Breast epithelium (tissue), 4 donors: ENCODE results near the gene CCNE1. TPM values are rescaled to one million over a fixed set of nuclear protein-coding genes. Genes with fewer than 3 reads are reported as not detected.

ENCODE experiments used
- DNase-seq, 2 donors: peaks; one replicate each; pipeline ENCODE4 v3.0.0-alpha.2; 2019; ENCODE audit warnings: low spot score in 2 of 2
- H3K27ac ChIP-seq, 2 donors: fragments of 200-600 bp; sonication (generic) in 1 of 2; one replicate each; pipeline ENCODE4 v1.5.1; 2016 to 2019; ENCODE audit warnings: mild to moderate bottlenecking in 1 of 2
- H3K27me3 ChIP-seq, 2 donors: fragments of 200-600 bp; sonication (generic) in 1 of 2; one replicate each; pipeline versions ENCODE4 v1.5.1 to v1.6.0; 2017 to 2019; ENCODE audit warnings: control low read depth in 1 of 2, mild to moderate bottlenecking in 1 of 2
- H3K36me3 ChIP-seq: fragments of 200-600 bp; one replicate; pipeline ENCODE4 v1.5.1; 2019
- H3K4me1 ChIP-seq, 2 donors: fragments of 200-600 bp; sonication (generic); one replicate each; pipeline ENCODE4 v1.5.1; 2016 to 2019; ENCODE audit warnings: control low read depth in 1 of 2
- H3K4me3 ChIP-seq, 3 donors: fragments of 200-600 bp; sonication (generic); 1 replicate in 2 of 3; 2 replicates in 1 of 3; pipeline ENCODE4 v1.5.1; 2016 to 2019; ENCODE audit warnings: mild to moderate bottlenecking in 3 of 3, moderate library complexity in 2 of 3
- H3K9me3 ChIP-seq, 2 donors: fragments of 200-600 bp; sonication (generic) in 1 of 2; one replicate each; pipeline ENCODE4 v1.5.1; 2016 to 2019; ENCODE audit warnings: control low read depth in 1 of 2
- POLR2A ChIP-seq: fragments of 450-650 bp; IDR thresholded peaks from one replicate; pipeline ENCODE4 v1.6.1; 2016; ENCODE audit warnings: antibody characterized with exemption, mild to moderate bottlenecking, moderate library complexity
- POLR2AphosphoS5 ChIP-seq, 3 donors: sonication (generic); formaldehyde crosslinking; IDR thresholded peaks; one replicate each; pipeline ENCODE4 v1.6.1; 2017; ENCODE audit warnings: antibody characterized with exemption in 3 of 3
- intact Hi-C: fragments of 100-400 bp; cut with DNase I; formaldehyde crosslinking; loops from one replicate; pipeline ENCODE4 v1.15.1; 2023; ENCODE audit warnings: low total_unique reads
- total RNA-seq, 3 donors: library from RNA; depleted of rRNA; stranded (reverse); fragments of >200 nt; gene quantifications; one replicate each; pipeline ENCODE4 v1.1.0, GENCODE V29; 2016
- TF ChIP-seq, protein P1 (sequence below), 3 donors: fragments of 450-650 bp; IDR thresholded peaks; one replicate each; pipeline ENCODE4 v1.5.1; 2016 to 2017; ENCODE audit warnings: antibody characterized with exemption in 3 of 3, mild to moderate bottlenecking in 3 of 3, moderate library complexity in 3 of 3

The CCNE1 gene
- total RNA-seq, 3 donors from 2014 or later: 0.33 to 2.1 (median 1.5) TPM

DNA sequence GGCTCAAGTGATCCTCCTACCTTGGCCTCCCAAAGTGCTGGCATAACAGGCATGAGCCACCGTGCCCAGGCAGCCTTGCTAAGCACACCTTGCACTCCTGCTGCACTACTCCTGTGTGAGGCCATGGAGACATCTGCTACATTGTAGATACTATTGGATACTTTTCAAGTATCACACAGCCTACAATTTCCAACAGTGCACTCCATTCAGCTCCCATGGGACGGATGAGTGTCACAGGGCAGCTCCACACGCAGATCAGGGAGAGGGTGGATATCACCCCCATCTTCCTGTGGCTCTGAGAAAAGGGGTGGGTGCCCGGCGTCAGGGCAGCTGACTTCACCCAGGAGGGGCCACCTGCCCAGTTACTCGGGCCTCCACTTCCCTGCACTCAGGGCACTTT is 39.1 kb upstream of the CCNE1 start:
- Histone ChIP-seq H3K4me3 (no peak overlapping the region), H3K27ac (no peak overlapping the region), H3K4me1 (no peaks in the 10 kb centered on the region), H3K9me3 (no peaks in the 10 kb centered on the region), H3K27me3 (peaks cover 0 to 3% of the 10 kb centered on the region in 2 donors), H3K36me3 (no peaks in the 10 kb centered on the region)
- no peak for DNase-seq
- intact Hi-C loops: no loop called here
- TF ChIP-seq, protein P1, sequence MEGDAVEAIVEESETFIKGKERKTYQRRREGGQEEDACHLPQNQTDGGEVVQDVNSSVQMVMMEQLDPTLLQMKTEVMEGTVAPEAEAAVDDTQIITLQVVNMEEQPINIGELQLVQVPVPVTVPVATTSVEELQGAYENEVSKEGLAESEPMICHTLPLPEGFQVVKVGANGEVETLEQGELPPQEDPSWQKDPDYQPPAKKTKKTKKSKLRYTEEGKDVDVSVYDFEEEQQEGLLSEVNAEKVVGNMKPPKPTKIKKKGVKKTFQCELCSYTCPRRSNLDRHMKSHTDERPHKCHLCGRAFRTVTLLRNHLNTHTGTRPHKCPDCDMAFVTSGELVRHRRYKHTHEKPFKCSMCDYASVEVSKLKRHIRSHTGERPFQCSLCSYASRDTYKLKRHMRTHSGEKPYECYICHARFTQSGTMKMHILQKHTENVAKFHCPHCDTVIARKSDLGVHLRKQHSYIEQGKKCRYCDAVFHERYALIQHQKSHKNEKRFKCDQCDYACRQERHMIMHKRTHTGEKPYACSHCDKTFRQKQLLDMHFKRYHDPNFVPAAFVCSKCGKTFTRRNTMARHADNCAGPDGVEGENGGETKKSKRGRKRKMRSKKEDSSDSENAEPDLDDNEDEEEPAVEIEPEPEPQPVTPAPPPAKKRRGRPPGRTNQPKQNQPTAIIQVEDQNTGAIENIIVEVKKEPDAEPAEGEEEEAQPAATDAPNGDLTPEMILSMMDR (IDR thresholded peaks at IDR 0.05): no peak

DNA sequence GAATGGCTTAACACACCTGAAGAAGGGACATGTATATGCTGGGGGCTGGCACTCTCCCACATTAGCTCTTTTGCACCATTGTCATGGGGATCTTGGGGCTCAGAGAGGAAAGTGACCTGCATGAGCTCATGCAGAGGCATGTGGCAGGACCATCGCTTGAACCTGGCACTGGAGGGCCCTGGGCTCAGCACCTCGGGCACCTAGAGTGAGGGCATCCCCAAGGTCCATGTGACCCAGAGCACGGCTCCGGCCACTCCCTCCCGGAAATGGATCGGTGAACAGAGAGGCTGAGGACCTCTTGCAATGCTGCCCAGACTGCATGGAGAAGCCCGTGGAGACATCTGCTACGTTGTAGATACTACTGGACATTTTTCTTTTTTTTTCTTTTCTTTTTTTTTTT is 38.6 kb upstream of the CCNE1 start:
- Histone ChIP-seq H3K36me3 (no peaks in the 10 kb centered on the region), H3K4me3 (no peak overlapping the region), H3K4me1 (no peaks in the 10 kb centered on the region), H3K9me3 (no peaks in the 10 kb centered on the region), H3K27ac (no peak overlapping the region), H3K27me3 (peaks cover 0 to 3% of the 10 kb centered on the region in 2 donors)
- DNase-seq: no peak
- intact Hi-C loops: no loop called here
- TF ChIP-seq, protein P1 (IDR thresholded peaks at IDR 0.05): no peak
- TF ChIP-seq POLR2A (no peak), POLR2AphosphoS5 (IDR thresholded peaks at IDR 0.05) (no peak)

DNA sequence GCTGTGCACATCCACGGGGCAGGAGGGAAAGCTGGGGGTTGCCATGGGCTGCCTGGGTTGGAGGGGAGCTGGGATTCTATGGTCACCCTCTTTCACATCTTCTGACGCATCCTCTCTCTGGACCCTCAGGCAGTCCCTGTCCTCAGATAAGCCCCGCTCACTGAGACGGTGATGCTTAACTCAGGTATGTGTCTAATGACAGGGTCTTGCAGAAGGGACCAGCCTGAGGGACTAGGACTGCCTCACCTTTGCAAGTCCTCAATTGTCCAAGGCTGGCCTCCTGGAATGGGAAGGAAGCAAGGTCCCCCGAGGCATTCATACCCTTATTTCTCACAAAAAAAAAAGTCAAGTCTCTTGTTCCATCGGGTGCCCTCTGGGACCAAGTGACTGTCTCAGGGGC is 37.7 kb upstream of the CCNE1 start:
- no peak for DNase-seq
- TF ChIP-seq POLR2A: no peak
- TF ChIP-seq, protein P1 (IDR thresholded peaks at IDR 0.05): no peak
- TF ChIP-seq POLR2AphosphoS5 (IDR thresholded peaks at IDR 0.05): no peak
- Histone ChIP-seq H3K4me1 (no peaks in the 10 kb centered on the region), H3K4me3 (no peak overlapping the region), H3K9me3 (no peaks in the 10 kb centered on the region), H3K36me3 (no peaks in the 10 kb centered on the region), H3K27ac (no peak overlapping the region), H3K27me3 (peaks cover 0 to 3% of the 10 kb centered on the region in 2 donors)
- intact Hi-C loops: no loop called here

DNA sequence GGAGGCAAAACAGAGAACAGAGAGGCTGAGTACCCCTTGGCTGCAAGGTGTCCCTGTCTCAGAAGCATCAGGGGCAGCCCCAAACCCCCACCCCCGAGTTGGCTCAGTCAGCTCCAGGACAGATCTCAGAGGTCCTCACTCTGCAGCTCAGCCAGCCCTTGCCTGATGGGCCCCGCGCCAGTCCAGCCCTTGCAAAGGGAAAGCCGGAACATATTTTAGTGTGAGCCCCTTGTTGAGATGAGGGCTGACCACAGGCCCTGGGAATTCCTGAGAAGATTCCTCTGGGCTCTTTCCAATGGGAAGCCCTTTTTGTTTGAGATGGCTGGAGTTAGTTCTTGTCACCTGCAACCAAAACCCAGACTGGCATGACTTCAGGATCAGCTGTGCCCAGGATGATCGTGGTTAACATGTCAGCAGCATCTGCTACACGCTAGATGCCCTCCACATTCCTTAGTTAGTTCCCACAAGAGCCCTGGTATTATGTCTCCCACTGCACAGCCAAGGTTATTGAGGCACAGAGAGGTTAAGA is 33.9 kb upstream of the CCNE1 start:
- H3K27me3 ChIP-seq: peaks cover 0 to 12% of the 10 kb centered on the region in 2 donors
- no peaks in the 10 kb centered on the region for H3K36me3 ChIP-seq
- H3K4me3 ChIP-seq: no peak overlapping the region
- no peaks in the 10 kb centered on the region for H3K4me1 ChIP-seq
- no peak for DNase-seq
- intact Hi-C loops: no loop called here
- no peaks in the 10 kb centered on the region for H3K9me3 ChIP-seq
- TF ChIP-seq, protein P1 (IDR thresholded peaks at IDR 0.05): no peak
- TF ChIP-seq POLR2AphosphoS5 (IDR thresholded peaks at IDR 0.05) (no peak), POLR2A (no peak)
- H3K27ac ChIP-seq: no peak overlapping the region

DNA sequence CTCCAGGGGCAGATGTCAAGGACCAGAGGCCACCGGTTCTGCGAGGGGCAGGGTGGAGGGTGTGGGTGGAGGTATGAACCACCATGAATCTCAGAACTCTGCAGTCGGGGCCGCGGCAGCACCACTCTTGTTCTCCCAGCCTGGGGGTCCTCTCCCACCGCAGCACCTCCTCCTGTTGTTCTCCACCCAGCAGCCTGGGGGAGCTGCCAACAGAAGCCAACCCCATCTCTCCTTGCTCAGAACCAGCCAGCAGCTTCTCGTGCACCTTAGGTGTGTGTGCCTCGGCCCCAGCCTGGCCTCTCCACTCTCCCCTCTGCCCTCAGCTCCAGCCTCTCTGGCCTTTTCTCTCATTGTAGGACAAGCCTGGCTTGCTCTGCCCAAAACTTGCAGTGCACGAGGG is 31.9 kb upstream of the CCNE1 start:
- H3K4me3 ChIP-seq: no peak overlapping the region
- no peak for TF ChIP-seq POLR2A
- TF ChIP-seq, protein P1 (IDR thresholded peaks at IDR 0.05): no peak
- no peak for TF ChIP-seq POLR2AphosphoS5 (IDR thresholded peaks at IDR 0.05)
- peaks cover 0 to 8% of the 10 kb centered on the region in 2 donors for H3K27me3 ChIP-seq
- H3K36me3 ChIP-seq: no peaks in the 10 kb centered on the region
- DNase-seq: no peak
- H3K4me1 ChIP-seq: no peaks in the 10 kb centered on the region
- intact Hi-C loops: no loop called here
- H3K27ac ChIP-seq: no peak overlapping the region
- no peaks in the 10 kb centered on the region for H3K9me3 ChIP-seq
